Measurements from ENCODE around the gene CD300LF.

DNA sequence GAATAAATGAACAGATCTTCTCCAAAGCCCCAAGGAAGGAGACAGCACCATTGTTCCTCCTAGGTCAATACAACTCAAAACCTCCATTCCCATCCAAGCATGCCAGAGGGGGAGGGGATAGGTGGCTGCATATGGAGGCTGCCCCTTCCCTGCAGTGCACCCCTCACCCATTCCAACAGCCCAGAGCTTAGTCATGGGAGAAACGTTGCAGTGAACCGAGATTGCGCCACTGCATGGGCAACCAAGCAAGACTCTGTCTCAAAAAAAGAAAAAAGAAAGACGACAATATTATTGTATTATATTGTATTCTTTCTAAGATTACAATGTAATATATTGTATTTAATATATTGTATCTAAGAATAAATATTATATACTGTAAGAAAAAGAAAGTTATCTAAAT is 52.8 kb downstream of the CD300LF start:
- TF ChIP-seq POLR2AphosphoS5 (IDR thresholded peaks at IDR 0.05) (no peak), POLR2A (IDR thresholded peaks at IDR 0.05) (no peak)
- TF ChIP-seq, protein P1, sequence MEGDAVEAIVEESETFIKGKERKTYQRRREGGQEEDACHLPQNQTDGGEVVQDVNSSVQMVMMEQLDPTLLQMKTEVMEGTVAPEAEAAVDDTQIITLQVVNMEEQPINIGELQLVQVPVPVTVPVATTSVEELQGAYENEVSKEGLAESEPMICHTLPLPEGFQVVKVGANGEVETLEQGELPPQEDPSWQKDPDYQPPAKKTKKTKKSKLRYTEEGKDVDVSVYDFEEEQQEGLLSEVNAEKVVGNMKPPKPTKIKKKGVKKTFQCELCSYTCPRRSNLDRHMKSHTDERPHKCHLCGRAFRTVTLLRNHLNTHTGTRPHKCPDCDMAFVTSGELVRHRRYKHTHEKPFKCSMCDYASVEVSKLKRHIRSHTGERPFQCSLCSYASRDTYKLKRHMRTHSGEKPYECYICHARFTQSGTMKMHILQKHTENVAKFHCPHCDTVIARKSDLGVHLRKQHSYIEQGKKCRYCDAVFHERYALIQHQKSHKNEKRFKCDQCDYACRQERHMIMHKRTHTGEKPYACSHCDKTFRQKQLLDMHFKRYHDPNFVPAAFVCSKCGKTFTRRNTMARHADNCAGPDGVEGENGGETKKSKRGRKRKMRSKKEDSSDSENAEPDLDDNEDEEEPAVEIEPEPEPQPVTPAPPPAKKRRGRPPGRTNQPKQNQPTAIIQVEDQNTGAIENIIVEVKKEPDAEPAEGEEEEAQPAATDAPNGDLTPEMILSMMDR (IDR thresholded peaks at IDR 0.05): no peak

All from prostate gland (tissue), 2 donors.